Measurements from ENCODE around the gene PHYH.

DNA sequence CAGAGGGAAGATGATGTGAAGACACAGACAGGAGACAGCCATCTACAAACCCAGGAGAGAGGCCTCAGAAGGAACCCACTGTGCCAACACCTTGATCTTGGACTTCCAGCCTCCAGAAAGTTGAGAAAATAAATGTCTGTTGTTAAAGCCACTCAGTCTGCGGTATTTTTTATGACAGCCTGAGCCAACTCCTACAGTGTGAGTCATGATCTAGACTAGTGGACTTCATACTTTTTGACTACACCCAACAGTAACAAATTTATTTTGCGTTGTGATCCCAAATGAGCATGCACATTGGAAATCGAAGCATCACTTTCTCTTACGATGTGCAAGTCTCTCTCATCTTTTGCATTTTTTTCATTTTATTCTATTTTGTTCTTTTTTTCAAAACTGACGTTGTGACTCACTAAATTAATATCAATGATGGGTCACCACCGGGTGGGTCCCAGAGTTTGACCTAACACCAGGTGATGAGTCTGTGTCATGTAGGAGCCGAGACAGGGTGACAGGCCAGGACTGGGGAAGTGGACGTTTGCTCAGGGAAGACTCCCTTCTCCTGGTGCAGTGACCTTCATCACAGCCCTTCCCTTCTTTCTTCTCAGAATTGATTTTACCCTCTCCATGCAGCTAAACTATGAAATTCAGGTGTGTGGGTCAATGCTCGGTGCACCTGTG is 28.9 kb downstream of the PHYH start:
- TF ChIP-seq, protein P1, sequence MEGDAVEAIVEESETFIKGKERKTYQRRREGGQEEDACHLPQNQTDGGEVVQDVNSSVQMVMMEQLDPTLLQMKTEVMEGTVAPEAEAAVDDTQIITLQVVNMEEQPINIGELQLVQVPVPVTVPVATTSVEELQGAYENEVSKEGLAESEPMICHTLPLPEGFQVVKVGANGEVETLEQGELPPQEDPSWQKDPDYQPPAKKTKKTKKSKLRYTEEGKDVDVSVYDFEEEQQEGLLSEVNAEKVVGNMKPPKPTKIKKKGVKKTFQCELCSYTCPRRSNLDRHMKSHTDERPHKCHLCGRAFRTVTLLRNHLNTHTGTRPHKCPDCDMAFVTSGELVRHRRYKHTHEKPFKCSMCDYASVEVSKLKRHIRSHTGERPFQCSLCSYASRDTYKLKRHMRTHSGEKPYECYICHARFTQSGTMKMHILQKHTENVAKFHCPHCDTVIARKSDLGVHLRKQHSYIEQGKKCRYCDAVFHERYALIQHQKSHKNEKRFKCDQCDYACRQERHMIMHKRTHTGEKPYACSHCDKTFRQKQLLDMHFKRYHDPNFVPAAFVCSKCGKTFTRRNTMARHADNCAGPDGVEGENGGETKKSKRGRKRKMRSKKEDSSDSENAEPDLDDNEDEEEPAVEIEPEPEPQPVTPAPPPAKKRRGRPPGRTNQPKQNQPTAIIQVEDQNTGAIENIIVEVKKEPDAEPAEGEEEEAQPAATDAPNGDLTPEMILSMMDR (IDR thresholded peaks at IDR 0.05) = no peak
- no peak for TF ChIP-seq POLR2A (IDR thresholded peaks at IDR 0.05)
- TF ChIP-seq POLR2AphosphoS5 (IDR thresholded peaks at IDR 0.05) = no peak

All from gastroesophageal sphincter (tissue), 3 donors.